Activated CD4-positive, CD25-positive, alpha-beta regulatory T cell (primary cell): ENCODE measurements around the gene ADAMTS20.
A peak's percentile ranks its signal among the peaks of the same experiment; 100 is the strongest.

ENCODE experiments used
- DNase-seq, 4 experiments: peaks; one replicate each; lab custom pipeline; 2025; lab: John Stamatoyannopoulos, UW

ADAMTS20 gene

GRCh38 chr12:43482311-43483085 is 69.5 kb downstream of the ADAMTS20 start:
- DNase-seq, result no peak

GRCh38 chr12:43480591-43480990 is 71.4 kb downstream of the ADAMTS20 start:
- no peak for DNase-seq

- no peak for DNase-seq
Observed at GRCh38 chr12:43462741-43463140, 89.3 kb downstream of the ADAMTS20 start.

GRCh38 chr12:43462080-43462479 is 89.9 kb downstream of the ADAMTS20 start:
- DNase-seq, result no peak

GRCh38 chr12:43459285-43459684 is 92.7 kb downstream of the ADAMTS20 start:
- DNase-seq, result no peak

GRCh38 chr12:43453761-43454160 is 98.2 kb downstream of the ADAMTS20 start:
- DNase-seq, result no peak

GRCh38 chr12:43444940-43445564 is 107.0 kb downstream of the ADAMTS20 start:
- DNase-seq, result peak in 3 of 4 experiments; percentile 2 to 40 (median 23)

GRCh38 chr12:43436597-43436996 is 115.4 kb downstream of the ADAMTS20 start:
- no peak for DNase-seq

- no peak for DNase-seq
Observed at GRCh38 chr12:43434614-43435013, 117.4 kb downstream of the ADAMTS20 start.

GRCh38 chr12:43428088-43428600 is 123.9 kb downstream of the ADAMTS20 start:
- no peak for DNase-seq

GRCh38 chr12:43425361-43425760 is 126.6 kb downstream of the ADAMTS20 start:
- no peak for DNase-seq

GRCh38 chr12:43416981-43417380 is 135.0 kb downstream of the ADAMTS20 start:
- no peak for DNase-seq

- DNase-seq, result no peak
Observed at GRCh38 chr12:43407816-43408645, 144.0 kb downstream of the ADAMTS20 start.

- no peak for DNase-seq
Observed at GRCh38 chr12:43406801-43407200, 145.2 kb downstream of the ADAMTS20 start.

GRCh38 chr12:43402436-43402835 is 149.6 kb downstream of the ADAMTS20 start:
- DNase-seq, result no peak

GRCh38 chr12:43401096-43401495 is 150.9 kb downstream of the ADAMTS20 start:
- DNase-seq, result no peak

GRCh38 chr12:43396671-43397070 is 155.3 kb downstream of the ADAMTS20 start:
- DNase-seq, result no peak

GRCh38 chr12:43392116-43392515 is 159.9 kb downstream of the ADAMTS20 start:
- no peak for DNase-seq

- no peak for DNase-seq
Observed at GRCh38 chr12:43381879-43382278, 170.1 kb downstream of the ADAMTS20 start.

- DNase-seq, result no peak
Observed at GRCh38 chr12:43378448-43378847, 173.6 kb downstream of the ADAMTS20 start.

- DNase-seq, result no peak
Observed at GRCh38 chr12:43370263-43370662, 181.7 kb downstream of the ADAMTS20 start.

GRCh38 chr12:43362910-43363694 is 188.9 kb downstream of the ADAMTS20 start:
- no peak for DNase-seq
